Uterus (tissue), 4 donors: ENCODE measurements around the gene TAGLN2. TPM values are rescaled to one million over a fixed set of nuclear protein-coding genes. Genes with fewer than 3 reads are reported as not detected.

Experiments used
- DNase-seq, 2 donors: peaks; one replicate each; pipeline ENCODE4 v3.0.0-alpha.2; 2019 to 2020
- H3K27ac ChIP-seq, 2 donors: fragments of 200-600 bp; sonication (generic); 1 replicate in 1 of 2; 2 replicates in 1 of 2; pipeline ENCODE4 v1.5.1; 2016 to 2018
- H3K27me3 ChIP-seq, 2 donors: fragments of 200-600 bp; sonication (generic); one replicate each; pipeline ENCODE4 v1.5.1; 2018 to 2019; ENCODE audit warnings: control low read depth in 1 of 2
- H3K36me3 ChIP-seq, 2 donors: fragments of 200-600 bp; sonication (generic); one replicate each; pipeline ENCODE4 v1.5.1; 2019; ENCODE audit warnings: control low read depth in 1 of 2
- H3K4me1 ChIP-seq, 2 donors: fragments of 200-600 bp; sonication (generic); one replicate each; pipeline ENCODE4 v1.5.1; 2018 to 2019; ENCODE audit warnings: control low read depth in 1 of 2
- H3K4me3 ChIP-seq, 2 donors: fragments of 200-600 bp; sonication (generic); 1 replicate in 1 of 2; 2 replicates in 1 of 2; pipeline ENCODE4 v1.5.1; 2018 to 2019; ENCODE audit warnings: mild to moderate bottlenecking in 1 of 2
- H3K9me3 ChIP-seq, 2 donors: fragments of 200-600 bp; sonication (generic); one replicate each; pipeline ENCODE4 v1.5.1; 2019; ENCODE audit warnings: control low read depth in 1 of 2
- CTCF ChIP-seq, 4 experiments: fragments of 200-600 bp in 2 of 4; fragments of 450-650 bp in 2 of 4; sonication (generic) in 2 of 4; IDR thresholded peaks; one replicate each; pipeline ENCODE4 v1.5.1; 2016 to 2019; ENCODE audit warnings: antibody characterized with exemption in 4 of 4, mild to moderate bottlenecking in 2 of 4, moderate library complexity in 1 of 4
- POLR2A ChIP-seq, 2 donors: fragments of 450-650 bp; IDR thresholded peaks; one replicate each; pipeline ENCODE4 v1.6.1; 2016; ENCODE audit warnings: antibody characterized with exemption in 2 of 2, mild to moderate bottlenecking in 1 of 2, moderate library complexity in 1 of 2
- intact Hi-C: fragments of 100-400 bp; cut with DNase I; formaldehyde crosslinking; loops from one replicate; pipeline ENCODE4 v1.15.1; 2023; ENCODE audit warnings: low total_unique reads
- total RNA-seq, 4 donors: library from RNA; depleted of rRNA in 3 of 4; stranded (reverse); fragments of >200 nt in 3 of 4; gene quantifications; one replicate each; pipeline versions ENCODE4 v1.1.0 to v1.2.4, GENCODE V29; 2014 to 2023
- donor health status: DM: yes; HTN: yes; CAD: no.

The TAGLN2 gene
- total RNA-seq = 100 to 1,000 TPM; 113 to 246 (median 197) TPM

- Histone ChIP-seq H3K4me1 (peaks cover 0 to 15% of the 10 kb centered on the region in 2 donors), H3K27me3 (no peaks in the 10 kb centered on the region), H3K4me3 (peak within 1 kb of the TSS; percentile 85 to 94), H3K27ac (peak within 1 kb of the TSS; percentile 96 to 97), H3K9me3 (no peaks in the 10 kb centered on the region), H3K36me3 (no peaks in the 10 kb centered on the region)
- DNase-seq = peak; percentile 92 to 94
- TF ChIP-seq POLR2A (IDR thresholded peaks at IDR 0.05) = peak; percentile 93 to 96
- TF ChIP-seq CTCF (IDR thresholded peaks at IDR 0.05) = peak in 2 of 4 experiments; percentile 3 to 18
- intact Hi-C loops = no loop called here
Measured at GRCh38 chr1:159924791-159925718, at the start of gene TAGLN2. Gene TAGLN2 (minus strand): TSS chr1:159925507. CDS start chr1:159920509, 4,998 bp downstream.

- Histone ChIP-seq H3K36me3 (no peaks in the 10 kb centered on the region), H3K4me3 (no peak overlapping the region), H3K27ac (no peak overlapping the region), H3K9me3 (no peaks in the 10 kb centered on the region), H3K27me3 (no peaks in the 10 kb centered on the region), H3K4me1 (no peaks in the 10 kb centered on the region)
- no peak for DNase-seq
- TF ChIP-seq CTCF (IDR thresholded peaks at IDR 0.05) (no peak), POLR2A (IDR thresholded peaks at IDR 0.05) (no peak)
- intact Hi-C loops = no loop called here
Measured at GRCh38 chr1:159974350-159974965, 49.2 kb upstream of the TAGLN2 start.

GRCh38 chr1:159973350-159973940 lies 48.1 kb upstream of the TAGLN2 start:
- no peaks in the 10 kb centered on the region for H3K9me3 ChIP-seq
- no peak overlapping the region for H3K4me3 ChIP-seq
- H3K4me1 ChIP-seq = no peaks in the 10 kb centered on the region
- TF ChIP-seq CTCF (IDR thresholded peaks at IDR 0.05) (no peak), POLR2A (IDR thresholded peaks at IDR 0.05) (no peak)
- no peaks in the 10 kb centered on the region for H3K27me3 ChIP-seq
- no peak for DNase-seq
- intact Hi-C loops = no loop called here
- no peak overlapping the region for H3K27ac ChIP-seq
- H3K36me3 ChIP-seq = no peaks in the 10 kb centered on the region

GRCh38 chr1:159972443-159973205 lies 47.3 kb upstream of the TAGLN2 start:
- TF ChIP-seq POLR2A (IDR thresholded peaks at IDR 0.05) (no peak), CTCF (IDR thresholded peaks at IDR 0.05) (no peak)
- intact Hi-C loops = no loop called here
- Histone ChIP-seq H3K36me3 (no peaks in the 10 kb centered on the region), H3K9me3 (no peaks in the 10 kb centered on the region), H3K4me1 (no peaks in the 10 kb centered on the region), H3K27ac (no peak overlapping the region), H3K4me3 (no peak overlapping the region), H3K27me3 (no peaks in the 10 kb centered on the region)
- no peak for DNase-seq
